K562 (cell line): ENCODE data around the gene VPS13C. TPM values are rescaled to one million over a fixed set of nuclear protein-coding genes. Genes with fewer than 3 reads are reported as not detected.

Experiments
- ATAC-seq: fragments of 200-7000 bp; cut with Tn5 transposase; 3 replicates; pipeline ENCODE4 v1.9.1; 2020; ENCODE audit warnings: moderate library complexity
- BruUV-seq: library from RNA; stranded (reverse); fragments of 400-500 nt; replicated peaks from 2 replicates; lab custom pipeline; 2021; lab: Mats Ljungman, UMichigan
- CTCF ChIA-PET: fragments of 300-600 bp; formaldehyde crosslinking; extraction: SDS; loops from one replicate; lab custom pipeline; 2021; ENCODE audit warnings: low intra/inter-chr PET ratio; lab: Yijun Ruan, JAX
- POLR2A ChIA-PET: fragments of 300-600, 350-650 bp; sonication (Branson Sonifier 250); formaldehyde crosslinking; extraction: SDS; loops from one replicate; lab custom pipeline; 2021; ENCODE audit warnings: antibody characterized with exemption, inconsistent platforms; lab: Yijun Ruan, JAX
- DNase-seq, 4 experiments: peaks; one replicate each; pipeline versions ENCODE4 v3.0.0 to v3.0.0-alpha.2; 2011 to 2018; ENCODE audit warnings: low spot score in 3 of 4, mixed read lengths in 3 of 4; ENCODE audit errors: extremely low read depth in 1 of 4
- FAIRE-seq: peaks from 2 replicates; lab custom pipeline; 2011; peaks lifted over from hg19 to GRCh38; lab: Jason Lieb, UNC
- H2AFZ ChIP-seq: 2 replicates; pipeline ENCODE4 v1.6.0; 2011; ENCODE audit warnings: low read depth, low read length, control low read depth, inconsistent platforms
- H3K27ac ChIP-seq: fragments of 200-600 bp; 3 replicates; pipeline ENCODE4 v1.8.0; 2011; ENCODE audit warnings: low read depth, mild to moderate bottlenecking, control low read depth, inconsistent platforms, low read length, moderate library complexity, mixed read lengths; ENCODE audit errors: extremely low read depth
- H3K27me3 ChIP-seq, 2 experiments: fragments of 300-600 bp in 1 of 2; 2 replicates in 1 of 2; 3 replicates in 1 of 2; pipeline versions ENCODE4 v1.6.0 to v1.8.0; 2011; ENCODE audit warnings: inconsistent platforms in 2 of 2, low read length in 2 of 2, mild to moderate bottlenecking in 1 of 2, mixed read lengths in 1 of 2, moderate library complexity in 1 of 2; ENCODE audit not compliant: control insufficient read depth in 2 of 2, insufficient read depth in 2 of 2
- H3K36me3 ChIP-seq: fragments of 300-600 bp; 3 replicates; pipeline ENCODE4 v1.8.0; 2011; ENCODE audit warnings: mild to moderate bottlenecking, low read length, inconsistent platforms; ENCODE audit not compliant: control insufficient read depth, insufficient read depth
- H3K4me1 ChIP-seq, 2 experiments: fragments of 200-600 bp in 1 of 2; replicated peaks in 1 of 2; 2 replicates in 1 of 2; 3 replicates in 1 of 2; pipeline versions ENCODE4 v1.5.1 to v1.8.0; 2011; ENCODE audit warnings: inconsistent platforms in 2 of 2, low read length in 2 of 2, mild to moderate bottlenecking in 1 of 2, mixed read lengths in 1 of 2, moderate library complexity in 1 of 2; ENCODE audit not compliant: control insufficient read depth in 2 of 2, insufficient read depth in 2 of 2
- H3K4me2 ChIP-seq: 2 replicates; pipeline ENCODE4 v1.6.1; 2011; ENCODE audit warnings: low read length, control low read depth, inconsistent platforms, mixed read lengths; ENCODE audit not compliant: insufficient read depth
- H3K4me3 ChIP-seq: fragments of 200-600 bp; sonication (generic), shearing (Covaris generic); 2 replicates; pipeline ENCODE4 v1.5.1; 2016; ENCODE audit warnings: control low read depth, inconsistent platforms
- H3K79me2 ChIP-seq: fragments of 200-600 bp; 3 replicates; pipeline ENCODE4 v1.8.0; 2011; ENCODE audit warnings: low read length, inconsistent platforms; ENCODE audit not compliant: control insufficient read depth, insufficient read depth
- H3K9ac ChIP-seq, 2 experiments: 2 replicates each; pipeline versions ENCODE4 v1.6.0 to v1.6.1; 2011; ENCODE audit warnings: low read depth in 2 of 2, low read length in 2 of 2, control low read depth in 1 of 2, inconsistent platforms in 1 of 2, mild to moderate bottlenecking in 1 of 2, mixed read lengths in 1 of 2; ENCODE audit not compliant: insufficient read depth in 1 of 2
- H3K9me1 ChIP-seq: one replicate; pipeline ENCODE4 v1.6.0; 2011; ENCODE audit warnings: inconsistent platforms, mild to moderate bottlenecking, low read length, moderate library complexity; ENCODE audit not compliant: control insufficient read depth, insufficient read depth
- H3K9me3 ChIP-seq: replicated peaks from 2 replicates; pipeline ENCODE4 v1.5.1; 2011; ENCODE audit warnings: low read depth, low read length, inconsistent platforms; ENCODE audit not compliant: control insufficient read depth, insufficient read depth
- H4K20me1 ChIP-seq: replicated peaks from 2 replicates; pipeline ENCODE4 v1.6.1; 2011; ENCODE audit warnings: low read length, inconsistent platforms, mixed read lengths; ENCODE audit not compliant: control insufficient read depth, insufficient read depth
- FOSL1 ChIP-seq: fragments of 200-800 bp; sonication (Bioruptor generic); conservative IDR thresholded peaks from 2 replicates; pipeline ENCODE4 v1.6.1; 2016; ENCODE audit warnings: missing genetic modification characterization, missing compliant biosample characterization
- MCM2 ChIP-seq: fragments of 450-650 bp; IDR thresholded peaks from 2 replicates; pipeline ENCODE4 v1.6.1; 2017; ENCODE audit warnings: low read depth, mild to moderate bottlenecking
- NCOA2 ChIP-seq, 2 experiments: fragments of 450-650 bp; IDR thresholded peaks; 2 replicates each; pipeline ENCODE4 v1.6.1; 2018; ENCODE audit warnings: mild to moderate bottlenecking in 2 of 2, moderate library complexity in 1 of 2; ENCODE audit not compliant: partially characterized antibody in 2 of 2
- NR4A1 ChIP-seq, 2 experiments: fragments of 250-450 bp in 1 of 2; fragments of 450-650 bp in 1 of 2; sonication (Bioruptor Pico) in 1 of 2; IDR thresholded peaks; 2 replicates each; pipeline versions ENCODE4 v1.4.0 to v1.6.1; 2016 to 2020; ENCODE audit warnings: mild to moderate bottlenecking in 2 of 2, missing compliant biosample characterization in 1 of 2, missing genetic modification characterization in 1 of 2, moderate library complexity in 1 of 2
- SMAD1 ChIP-seq: fragments of 150-350 bp; IDR thresholded peaks from 2 replicates; pipeline ENCODE4 v1.6.1; 2014; ENCODE audit warnings: low read length, low read depth; ENCODE audit not compliant: partially characterized antibody
- TCF7L2 ChIP-seq: fragments of 150-350 bp; IDR thresholded peaks from 2 replicates; pipeline ENCODE4 v1.6.1; 2016; ENCODE audit warnings: low read depth, mild to moderate bottlenecking, low read length, moderate library complexity
- ZNF354B ChIP-seq: fragments of 250-450 bp; sonication (Bioruptor Pico); IDR thresholded peaks from 2 replicates; pipeline ENCODE4 v1.4.0; 2020
- ZNF740 ChIP-seq, 3 experiments: fragments of 200-800 bp in 1 of 3; sonication (Bioruptor generic) in 1 of 3; sonication (generic) in 1 of 3; formaldehyde crosslinking in 1 of 3; IDR thresholded peaks; 2 replicates each; pipeline versions ENCODE4 v1.6.1 to v1.8.0; 2016 to 2022; ENCODE audit warnings: mild to moderate bottlenecking in 2 of 3, missing compliant biosample characterization in 2 of 3, missing genetic modification characterization in 2 of 3, missing genetic modification reagents in 1 of 3
- WGBS: fragments of 100-300 bp; shearing (Covaris generic); methylation state at CpG from one replicate; pipeline ENCODE4 v1.1.6; 2016; ENCODE audit warnings: low coverage, mixed read lengths; ENCODE audit not compliant: insufficient coverage; ENCODE audit errors: missing lambda C conversion rate; 5-methylcytosine and 5-hydroxymethylcytosine counted together
- in situ Hi-C: fragments of 300-500 bp; cut with MboI; formaldehyde crosslinking; loops from 4 replicates; pipeline ENCODE4 v1.15.0; 2018; ENCODE audit warnings: inconsistent platforms, mixed read lengths
- intact Hi-C: fragments of 100-400 bp; cut with micrococcal nuclease; formaldehyde crosslinking; loops from 2 replicates; pipeline ENCODE4 v1.14.2; 2022
- polyA plus RNA-seq, 8 experiments: library from polyadenylated mRNA; depleted of rRNA in 4 of 8; stranded (reverse) in 5 of 8; unstranded in 3 of 8; fragments of >200 nt; fragmentation: Nextera tagmentation in 2 of 8; fragmentation: Illumina TruSeq in 1 of 8; extraction: Ambion mirVana in 2 of 8; extraction: Trizol in 1 of 8; gene quantifications; 2 replicates each; pipeline versions ENCODE4 v1.2.1 to v1.2.3, GENCODE V29; 2011 to 2014; ENCODE audit warnings: inconsistent platforms in 1 of 8, missing spikeins in 1 of 8
- total RNA-seq, 7 experiments: library from RNA; depleted of rRNA in 6 of 7; stranded (reverse); fragments of >200 nt in 6 of 7; fragmentation: Illumina TruSeq in 2 of 7; extraction: Trizol in 2 of 7; gene quantifications; 2 replicates each; pipeline versions ENCODE4 v1.2.1 to v1.2.3, GENCODE V29; 2011 to 2021; ENCODE audit warnings: low replicate concordance in 1 of 7
- TF ChIP-seq, protein P1 (sequence below): sonication (generic); formaldehyde crosslinking; IDR thresholded peaks from 2 replicates; pipeline ENCODE4 v1.9.0; 2022; ENCODE audit warnings: mild to moderate bottlenecking, missing genetic modification reagents

VPS13C gene
- total and polyA plus RNA-seq, 9 of the 15 experiments (the other 6 are each of a cell fraction or from before 2014, with no cell fraction given), result 5.2 to 32.3 (median 15.7) TPM

GRCh38 chr15:62060113-62060895 lies at the start of gene VPS13C (continued):
- TF ChIP-seq, protein P1, sequence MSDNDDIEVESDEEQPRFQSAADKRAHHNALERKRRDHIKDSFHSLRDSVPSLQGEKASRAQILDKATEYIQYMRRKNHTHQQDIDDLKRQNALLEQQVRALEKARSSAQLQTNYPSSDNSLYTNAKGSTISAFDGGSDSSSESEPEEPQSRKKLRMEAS (CRISPR knock-in tag), result peak; percentile 81

DNA sequence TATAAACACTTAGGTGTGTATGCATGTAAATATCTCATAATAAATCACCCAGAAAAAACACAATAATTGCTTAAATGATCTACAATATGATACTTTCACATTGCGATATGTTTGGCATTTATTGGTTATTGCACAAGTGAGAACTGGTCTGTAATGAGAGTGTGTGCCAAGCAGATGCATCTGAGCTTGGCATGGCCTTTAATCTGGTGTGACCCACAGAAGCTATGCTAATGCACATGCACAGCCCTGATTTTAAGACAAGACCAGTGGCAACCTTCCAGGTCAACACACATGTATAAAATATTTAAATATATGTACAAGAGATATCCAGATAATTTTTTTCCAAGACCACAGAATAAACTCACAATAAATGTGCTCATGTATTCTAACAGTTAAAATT lies 49.2 kb upstream of the VPS13C start:
- Histone ChIP-seq H3K27ac (no peak overlapping the region), H2AFZ (no peak overlapping the region), H3K4me2 (no peak overlapping the region), H4K20me1 (no peaks in the 10 kb centered on the region), H3K4me1 (no peaks in the 10 kb centered on the region), H3K4me3 (no peak overlapping the region), H3K27me3 (peaks cover 13 to 26% of the 10 kb centered on the region in 2 experiments), H3K9me1 (no peaks in the 10 kb centered on the region), H3K9me3 (no peaks in the 10 kb centered on the region)
- BruUV-seq, result no TSS peak
- in situ Hi-C loops (no loop called here), intact Hi-C loops (no loop called here)
- no peak for ATAC-seq
- no peak for TF ChIP-seq MCM2
- no peak for TF ChIP-seq NCOA2 (IDR thresholded peaks at IDR 0.05; ENCODE audit: partially characterized antibody in 2 of 2)
- no peak for TF ChIP-seq ZNF740 (CRISPR knock-in tag; IDR thresholded peaks at IDR 0.05)
- TF ChIP-seq ZNF740 (tag; IDR thresholded peaks at IDR 0.05), result no peak
- TF ChIP-seq ZNF354B (CRISPR knock-in tag), result no peak
- no peak for TF ChIP-seq FOSL1 (tag)
- TF ChIP-seq SMAD1, result no peak
- no peak for TF ChIP-seq NR4A1 (CRISPR knock-in tag; IDR thresholded peaks at IDR 0.05)
- no peak for TF ChIP-seq NR4A1 (tag; IDR thresholded peaks at IDR 0.05)
- no peak for TF ChIP-seq TCF7L2
- TF ChIP-seq, all 486 proteins: peak for 0
- Histone ChIP-seq H3K79me2 (no peaks in the 10 kb centered on the region), H3K36me3 (no peaks in the 10 kb centered on the region), H3K9ac (no peak overlapping the region)
- DNase-seq, result no peak
- 7% methylated on average over 1 of the region's 1 CpG for WGBS
- ChIA-PET CTCF (no interaction called here), POLR2A (no interaction called here)
- FAIRE-seq, result no peak
